Measurements from ENCODE around the gene UCK2.

Gene UCK2

GRCh38 chr1:165844114-165844798 is 16.8 kb downstream of the UCK2 start:
- no peak overlapping the region for H3K27ac ChIP-seq
- TF ChIP-seq CTCF (conservative IDR thresholded peaks at IDR 0.05): no peak

GRCh38 chr1:165844933-165845332 is 17.5 kb downstream of the UCK2 start:
- H3K27ac ChIP-seq: no peak overlapping the region
- TF ChIP-seq CTCF (conservative IDR thresholded peaks at IDR 0.05): no peak

GRCh38 chr1:165845569-165845968 is 18.2 kb downstream of the UCK2 start:
- TF ChIP-seq CTCF (conservative IDR thresholded peaks at IDR 0.05): no peak
- no peak overlapping the region for H3K27ac ChIP-seq

- H3K27ac ChIP-seq: no peak overlapping the region
- no peak for TF ChIP-seq CTCF (conservative IDR thresholded peaks at IDR 0.05)
Observed at GRCh38 chr1:165845992-165846748, 18.8 kb downstream of the UCK2 start.

GRCh38 chr1:165847486-165847885 is 20.1 kb downstream of the UCK2 start:
- no peak overlapping the region for H3K27ac ChIP-seq
- TF ChIP-seq CTCF (conservative IDR thresholded peaks at IDR 0.05): no peak

GRCh38 chr1:165849353-165850133 is 22.1 kb downstream of the UCK2 start:
- H3K27ac ChIP-seq: no peak overlapping the region
- no peak for TF ChIP-seq CTCF (conservative IDR thresholded peaks at IDR 0.05)

GRCh38 chr1:165851034-165851658 is 23.7 kb downstream of the UCK2 start:
- H3K27ac ChIP-seq: no peak overlapping the region
- no peak for TF ChIP-seq CTCF (conservative IDR thresholded peaks at IDR 0.05)
